ENCODE results near the gene RAPGEFL1.
"Not testable (repeated sequence)": the region's sequence is repeated elsewhere in the genome, so short reads cannot be mapped to it uniquely, and the experiment has no call there.

RAPGEFL1 gene

GRCh38 chr17:40177275-40177874 is at the start of gene RAPGEFL1:
RAPGEFL1 (plus strand) TSS chr17:40177470; CDS start chr17:40177862, 392 bp downstream.
- DNase-seq (ENCODE audit: low read depth in 3 of 3), result peak; percentile 72 to 91 (median 72)

- DNase-seq (ENCODE audit: low read depth in 3 of 3), result no peak
These were observed 47.8 kb upstream of the RAPGEFL1 start for GRCh38 chr17:40129498-40129897.

GRCh38 chr17:40130352-40131042 is 46.8 kb upstream of the RAPGEFL1 start:
- no peak for DNase-seq (ENCODE audit: low read depth in 3 of 3)

GRCh38 chr17:40134184-40134583 is 43.1 kb upstream of the RAPGEFL1 start:
- DNase-seq (ENCODE audit: low read depth in 3 of 3), result no peak

GRCh38 chr17:40135817-40136216 is 41.5 kb upstream of the RAPGEFL1 start:
- no peak for DNase-seq (ENCODE audit: low read depth in 3 of 3)

- no peak for DNase-seq (ENCODE audit: low read depth in 3 of 3)
These were observed 37.7 kb upstream of the RAPGEFL1 start for GRCh38 chr17:40139566-40140058.

GRCh38 chr17:40143166-40143565 is 34.1 kb upstream of the RAPGEFL1 start:
- not testable (repeated sequence) for DNase-seq (ENCODE audit: low read depth in 3 of 3)

- no peak for DNase-seq (ENCODE audit: low read depth in 3 of 3)
These were observed 31.8 kb upstream of the RAPGEFL1 start for GRCh38 chr17:40145476-40145875.

- DNase-seq (ENCODE audit: low read depth in 3 of 3), result no peak
These were observed 28.7 kb upstream of the RAPGEFL1 start for GRCh38 chr17:40148527-40148926.

- DNase-seq (ENCODE audit: low read depth in 3 of 3), result no peak
These were observed 27.0 kb upstream of the RAPGEFL1 start for GRCh38 chr17:40150276-40150675.

GRCh38 chr17:40151414-40151963 is 25.8 kb upstream of the RAPGEFL1 start:
- no peak for DNase-seq (ENCODE audit: low read depth in 3 of 3)

GRCh38 chr17:40153603-40154236 is 23.6 kb upstream of the RAPGEFL1 start:
- DNase-seq (ENCODE audit: low read depth in 3 of 3), result no peak

- no peak for DNase-seq (ENCODE audit: low read depth in 3 of 3)
These were observed 19.3 kb upstream of the RAPGEFL1 start for GRCh38 chr17:40157973-40158372.

GRCh38 chr17:40158438-40159013 is 18.7 kb upstream of the RAPGEFL1 start:
- DNase-seq (ENCODE audit: low read depth in 3 of 3), result no peak

GRCh38 chr17:40159456-40159855 is 17.8 kb upstream of the RAPGEFL1 start:
- no peak for DNase-seq (ENCODE audit: low read depth in 3 of 3)

GRCh38 chr17:40167685-40168261 is 9.5 kb upstream of the RAPGEFL1 start:
- DNase-seq (ENCODE audit: low read depth in 3 of 3), result no peak

GRCh38 chr17:40168262-40168832 is 8.9 kb upstream of the RAPGEFL1 start:
- DNase-seq (ENCODE audit: low read depth in 3 of 3), result no peak

GRCh38 chr17:40170325-40170724 is 6.9 kb upstream of the RAPGEFL1 start:
- DNase-seq (ENCODE audit: low read depth in 3 of 3), result no peak

- no peak for DNase-seq (ENCODE audit: low read depth in 3 of 3)
These were observed 5.5 kb upstream of the RAPGEFL1 start for GRCh38 chr17:40171750-40172149.

GRCh38 chr17:40173091-40173777 is 4.0 kb upstream of the RAPGEFL1 start:
- no peak for DNase-seq (ENCODE audit: low read depth in 3 of 3)

- DNase-seq (ENCODE audit: low read depth in 3 of 3), result no peak
These were observed 3.5 kb upstream of the RAPGEFL1 start for GRCh38 chr17:40173778-40174135.

All from stimulated activated CD4-positive, alpha-beta T cell treated with anti-CD3 and anti-CD28 coated beads, TNF-alpha, amount 100 ng/mL, for 24 hours (primary cell).